ENCODE results near the gene C18orf63.

C18orf63 gene

GRCh38 chr18:74389991-74390390 lies 74.4 kb downstream of the C18orf63 start:
- Histone ChIP-seq H3K4me1 (ENCODE audit: insufficient read depth, low read length, poor library complexity, severe bottlenecking) (peaks cover 12% of the 10 kb centered on the region), H3K4me3 (ENCODE audit: low read length, poor library complexity, severe bottlenecking) (no peak overlapping the region), H3K27me3 (ENCODE audit: insufficient read depth, low read length, poor library complexity, severe bottlenecking) (no peaks in the 10 kb centered on the region), H2AFZ (ENCODE audit: low read length) (no peak overlapping the region), H3F3A (ENCODE audit: low read depth) (no peaks in the 10 kb centered on the region), H3K9me2 (replicated peaks; ENCODE audit: low read depth, low read length) (no peaks in the 10 kb centered on the region), H3K4me2 (ENCODE audit: low read depth, low read length, poor library complexity, severe bottlenecking) (no peak overlapping the region), H3K79me2 (ENCODE audit: insufficient read depth, low read length) (no peaks in the 10 kb centered on the region), H3K9ac (ENCODE audit: low read depth, low read length, poor library complexity, severe bottlenecking) (no peak overlapping the region), H3K9me3 (ENCODE audit: insufficient read depth, low read depth, low read length) (no peaks in the 10 kb centered on the region), H4K20me1 (ENCODE audit: insufficient read depth, low read length, poor library complexity, severe bottlenecking) (no peaks in the 10 kb centered on the region), H3K36me3 (ENCODE audit: insufficient read depth, low read length) (no peaks in the 10 kb centered on the region)
- TF ChIP-seq EZH2phosphoT487 (IDR thresholded peaks at IDR 0.05; ENCODE audit: borderline replicate concordance), result no peak
- TF ChIP-seq, protein P1, sequence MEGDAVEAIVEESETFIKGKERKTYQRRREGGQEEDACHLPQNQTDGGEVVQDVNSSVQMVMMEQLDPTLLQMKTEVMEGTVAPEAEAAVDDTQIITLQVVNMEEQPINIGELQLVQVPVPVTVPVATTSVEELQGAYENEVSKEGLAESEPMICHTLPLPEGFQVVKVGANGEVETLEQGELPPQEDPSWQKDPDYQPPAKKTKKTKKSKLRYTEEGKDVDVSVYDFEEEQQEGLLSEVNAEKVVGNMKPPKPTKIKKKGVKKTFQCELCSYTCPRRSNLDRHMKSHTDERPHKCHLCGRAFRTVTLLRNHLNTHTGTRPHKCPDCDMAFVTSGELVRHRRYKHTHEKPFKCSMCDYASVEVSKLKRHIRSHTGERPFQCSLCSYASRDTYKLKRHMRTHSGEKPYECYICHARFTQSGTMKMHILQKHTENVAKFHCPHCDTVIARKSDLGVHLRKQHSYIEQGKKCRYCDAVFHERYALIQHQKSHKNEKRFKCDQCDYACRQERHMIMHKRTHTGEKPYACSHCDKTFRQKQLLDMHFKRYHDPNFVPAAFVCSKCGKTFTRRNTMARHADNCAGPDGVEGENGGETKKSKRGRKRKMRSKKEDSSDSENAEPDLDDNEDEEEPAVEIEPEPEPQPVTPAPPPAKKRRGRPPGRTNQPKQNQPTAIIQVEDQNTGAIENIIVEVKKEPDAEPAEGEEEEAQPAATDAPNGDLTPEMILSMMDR (conservative IDR thresholded peaks at IDR 0.05; ENCODE audit: low read length), result no peak

DNA sequence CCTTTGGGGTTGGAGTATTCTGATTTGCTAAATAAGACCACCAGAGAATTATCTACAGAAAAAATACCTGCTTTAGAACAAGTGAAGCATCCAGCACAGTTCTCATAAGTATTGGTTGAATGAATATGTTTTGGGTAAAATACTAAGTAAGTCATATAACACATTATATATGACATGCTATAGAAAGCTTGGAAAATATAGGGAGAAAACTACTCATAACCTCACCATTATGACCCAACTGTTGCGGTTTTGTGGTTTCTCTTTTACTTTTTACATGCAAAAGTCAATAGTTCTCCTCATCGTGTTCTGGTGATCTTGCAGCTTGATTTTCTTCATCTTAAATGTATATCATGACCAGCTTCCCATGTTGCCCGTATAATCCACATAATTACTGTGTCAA lies 75.3 kb downstream of the C18orf63 start:
- no peaks in the 10 kb centered on the region for H3K27me3 ChIP-seq (ENCODE audit: insufficient read depth, low read length, poor library complexity, severe bottlenecking)
- no peak overlapping the region for H2AFZ ChIP-seq (ENCODE audit: low read length)
- peak overlapping the region; percentile 34 for H3K4me2 ChIP-seq (ENCODE audit: low read depth, low read length, poor library complexity, severe bottlenecking)
- no peaks in the 10 kb centered on the region for H3K9me3 ChIP-seq (ENCODE audit: insufficient read depth, low read depth, low read length)
- H3F3A ChIP-seq (ENCODE audit: low read depth), result no peaks in the 10 kb centered on the region
- TF ChIP-seq, protein P1 (conservative IDR thresholded peaks at IDR 0.05; ENCODE audit: low read length), result no peak
- no peak for TF ChIP-seq EZH2phosphoT487 (IDR thresholded peaks at IDR 0.05; ENCODE audit: borderline replicate concordance)
- H3K79me2 ChIP-seq (ENCODE audit: insufficient read depth, low read length), result no peaks in the 10 kb centered on the region
- H3K9ac ChIP-seq (ENCODE audit: low read depth, low read length, poor library complexity, severe bottlenecking), result no peak overlapping the region
- H3K36me3 ChIP-seq (ENCODE audit: insufficient read depth, low read length), result no peaks in the 10 kb centered on the region
- no peak overlapping the region for H3K4me3 ChIP-seq (ENCODE audit: low read length, poor library complexity, severe bottlenecking)
- H4K20me1 ChIP-seq (ENCODE audit: insufficient read depth, low read length, poor library complexity, severe bottlenecking), result no peaks in the 10 kb centered on the region
- H3K4me1 ChIP-seq (ENCODE audit: insufficient read depth, low read length, poor library complexity, severe bottlenecking), result peaks cover 12% of the 10 kb centered on the region
- no peaks in the 10 kb centered on the region for H3K9me2 ChIP-seq (replicated peaks; ENCODE audit: low read depth, low read length)

- Histone ChIP-seq H3K36me3 (ENCODE audit: insufficient read depth, low read length) (no peaks in the 10 kb centered on the region), H3K9ac (ENCODE audit: low read depth, low read length, poor library complexity, severe bottlenecking) (no peak overlapping the region), H4K20me1 (ENCODE audit: insufficient read depth, low read length, poor library complexity, severe bottlenecking) (no peaks in the 10 kb centered on the region), H3K9me2 (replicated peaks; ENCODE audit: low read depth, low read length) (no peaks in the 10 kb centered on the region), H3K9me3 (ENCODE audit: insufficient read depth, low read depth, low read length) (no peaks in the 10 kb centered on the region), H3K4me3 (ENCODE audit: low read length, poor library complexity, severe bottlenecking) (no peak overlapping the region), H3K79me2 (ENCODE audit: insufficient read depth, low read length) (no peaks in the 10 kb centered on the region), H2AFZ (ENCODE audit: low read length) (no peak overlapping the region), H3K27me3 (ENCODE audit: insufficient read depth, low read length, poor library complexity, severe bottlenecking) (no peaks in the 10 kb centered on the region), H3F3A (ENCODE audit: low read depth) (no peaks in the 10 kb centered on the region), H3K4me1 (ENCODE audit: insufficient read depth, low read length, poor library complexity, severe bottlenecking) (peaks cover 12% of the 10 kb centered on the region), H3K4me2 (ENCODE audit: low read depth, low read length, poor library complexity, severe bottlenecking) (no peak overlapping the region)
- no peak for TF ChIP-seq EZH2phosphoT487 (IDR thresholded peaks at IDR 0.05; ENCODE audit: borderline replicate concordance)
These were observed 76.7 kb downstream of the C18orf63 start for GRCh38 chr18:74392323-74392722.

GRCh38 chr18:74395006-74395405 lies 79.4 kb downstream of the C18orf63 start:
- Histone ChIP-seq H2AFZ (ENCODE audit: low read length) (no peak overlapping the region), H3K9me2 (replicated peaks; ENCODE audit: low read depth, low read length) (no peaks in the 10 kb centered on the region), H3F3A (ENCODE audit: low read depth) (no peaks in the 10 kb centered on the region), H3K4me2 (ENCODE audit: low read depth, low read length, poor library complexity, severe bottlenecking) (no peak overlapping the region), H3K27me3 (ENCODE audit: insufficient read depth, low read length, poor library complexity, severe bottlenecking) (no peaks in the 10 kb centered on the region), H3K4me3 (ENCODE audit: low read length, poor library complexity, severe bottlenecking) (no peak overlapping the region), H4K20me1 (ENCODE audit: insufficient read depth, low read length, poor library complexity, severe bottlenecking) (no peaks in the 10 kb centered on the region), H3K4me1 (ENCODE audit: insufficient read depth, low read length, poor library complexity, severe bottlenecking) (peaks cover 12% of the 10 kb centered on the region), H3K9ac (ENCODE audit: low read depth, low read length, poor library complexity, severe bottlenecking) (no peak overlapping the region), H3K9me3 (ENCODE audit: insufficient read depth, low read depth, low read length) (no peaks in the 10 kb centered on the region), H3K79me2 (ENCODE audit: insufficient read depth, low read length) (no peaks in the 10 kb centered on the region), H3K36me3 (ENCODE audit: insufficient read depth, low read length) (no peaks in the 10 kb centered on the region)
- TF ChIP-seq, protein P1 (conservative IDR thresholded peaks at IDR 0.05; ENCODE audit: low read length), result no peak
- no peak for TF ChIP-seq EZH2phosphoT487 (IDR thresholded peaks at IDR 0.05; ENCODE audit: borderline replicate concordance)
